Measurements from ENCODE around the gene CAMTA1. TPM values are rescaled to one million over a fixed set of nuclear protein-coding genes. Genes with fewer than 3 reads are reported as not detected.

The CAMTA1 gene
- total RNA-seq, 5 donors from 2014 or later (not counting 1 experiment from before 2014, with no cell fraction given) = 29.7 to 37.4 (median 34.6) TPM

DNA sequence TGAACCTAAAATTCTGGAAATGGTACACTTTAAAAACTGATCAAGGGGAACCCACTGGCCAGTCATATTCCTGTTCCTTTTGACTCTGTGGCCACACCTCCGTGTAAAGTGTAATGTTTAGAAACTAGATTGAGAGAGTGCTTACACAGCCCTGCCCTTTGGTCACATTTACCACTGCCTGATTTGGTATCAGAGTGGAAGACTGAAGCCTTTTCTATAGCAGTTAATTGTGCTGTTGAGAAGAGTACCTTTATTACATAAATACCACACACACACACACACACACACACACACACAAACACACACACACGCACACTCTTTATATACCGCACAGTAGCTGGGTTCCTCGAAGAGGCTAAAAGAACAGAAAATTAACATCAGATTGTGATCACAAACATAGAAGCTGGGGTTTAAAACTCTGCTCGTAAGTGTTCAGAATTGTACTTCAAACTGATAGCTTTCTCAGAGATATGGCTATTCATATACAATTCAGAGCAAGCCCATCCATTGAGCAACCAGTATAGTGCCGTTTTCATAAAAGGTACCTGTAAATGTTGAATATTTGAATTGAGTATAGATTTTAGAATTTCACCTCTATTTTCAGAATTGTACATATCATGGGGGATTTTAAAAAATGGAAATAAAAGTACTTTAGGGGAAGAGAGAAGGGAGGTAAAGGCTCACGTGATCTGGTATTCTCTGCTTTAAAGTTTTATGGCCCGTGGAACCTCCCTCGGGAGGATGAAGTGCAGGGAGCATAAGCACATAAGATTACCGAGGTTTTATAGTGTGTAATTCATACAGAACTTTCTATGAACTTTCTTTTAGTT is 37.5 kb downstream of the CAMTA1 start:
- peaks cover 22% of the 10 kb centered on the region for H3K36me3 Mint-ChIP-seq
- no peak overlapping the region for H3K4me3 Mint-ChIP-seq
- ATAC-seq (replicated peaks in 1 of 4) (no peak), DNase-seq (no peak)
- ChIA-PET POLR2A (no interaction called here), CTCF (no interaction called here)
- H3K27me3 Mint-ChIP-seq = no peaks in the 10 kb centered on the region
- Histone ChIP-seq H3K4me3 (ENCODE audit: control insufficient read depth in 1 of 2, extremely low read depth in 1 of 2, low read length in 1 of 2) (no peak overlapping the region), H3K27ac (ENCODE audit: low read length) (no peak overlapping the region), H3K27me3 (replicated peaks in 1 of 2; ENCODE audit: control insufficient read depth in 2 of 2, extremely low read depth in 1 of 2, insufficient read depth in 2 of 2, low read length in 1 of 2) (no peaks in the 10 kb centered on the region), H3K9me3 (no peaks in the 10 kb centered on the region), H3K36me3 (ENCODE audit: control insufficient read depth in 2 of 2, extremely low read depth in 1 of 2, insufficient read depth in 1 of 2, low read length in 1 of 2) (peaks cover 0 to 5% of the 10 kb centered on the region in 2 donors), H3K4me1 (ENCODE audit: control insufficient read depth in 1 of 2, extremely low read depth in 1 of 2, insufficient read depth in 2 of 2, low read length in 2 of 2) (peaks cover 0 to 7% of the 10 kb centered on the region in 2 experiments)
- no peaks in the 10 kb centered on the region for H3K9me3 Mint-ChIP-seq
- WGBS (ENCODE audit: insufficient coverage) = 100% methylated on average over 3 of the region's 10 CpGs
- peaks cover 36 to 44% (median 40%) of the 10 kb centered on the region in 3 donors for H3K4me1 Mint-ChIP-seq
- no peak overlapping the region for H3K27ac Mint-ChIP-seq

- H3K4me3 Mint-ChIP-seq = no peak overlapping the region
- Histone ChIP-seq H3K4me1 (ENCODE audit: control insufficient read depth in 1 of 2, extremely low read depth in 1 of 2, insufficient read depth in 2 of 2, low read length in 2 of 2) (peaks cover 0 to 4% of the 10 kb centered on the region in 2 experiments), H3K4me3 (ENCODE audit: control insufficient read depth in 1 of 2, extremely low read depth in 1 of 2, low read length in 1 of 2) (no peak overlapping the region), H3K27me3 (replicated peaks in 1 of 2; ENCODE audit: control insufficient read depth in 2 of 2, extremely low read depth in 1 of 2, insufficient read depth in 2 of 2, low read length in 1 of 2) (no peaks in the 10 kb centered on the region), H3K9me3 (no peaks in the 10 kb centered on the region), H3K27ac (ENCODE audit: low read length) (no peak overlapping the region), H3K36me3 (ENCODE audit: control insufficient read depth in 2 of 2, extremely low read depth in 1 of 2, insufficient read depth in 1 of 2, low read length in 1 of 2) (peaks cover 0 to 6% of the 10 kb centered on the region in 2 donors)
- H3K27ac Mint-ChIP-seq = peak overlapping the region in 1 of 2 donors; percentile 34
- H3K36me3 Mint-ChIP-seq = peaks cover 25% of the 10 kb centered on the region
- no peak for ATAC-seq (replicated peaks in 1 of 4)
- H3K9me3 Mint-ChIP-seq = no peaks in the 10 kb centered on the region
- ChIA-PET CTCF (no interaction called here), POLR2A (no interaction called here)
- DNase-seq = no peak
- peaks cover 30 to 41% (median 35%) of the 10 kb centered on the region in 3 donors for H3K4me1 Mint-ChIP-seq
- no peaks in the 10 kb centered on the region for H3K27me3 Mint-ChIP-seq
Observed at GRCh38 chr1:6823793-6824192, 38.5 kb downstream of the CAMTA1 start.

GRCh38 chr1:6824665-6825368 is 39.6 kb downstream of the CAMTA1 start:
- no peaks in the 10 kb centered on the region for H3K9me3 ChIP-seq
- H3K4me3 ChIP-seq (ENCODE audit: control insufficient read depth in 1 of 2, extremely low read depth in 1 of 2, low read length in 1 of 2) = no peak overlapping the region
- CTCF ChIA-PET = interaction anchor here in 1 of 2 donors (0.8 kb wide), 1 partner anchor 19 kb away, joined by 3 read pairs; no protein-coding TSS in a partner anchor
- H3K27ac ChIP-seq (ENCODE audit: low read length) = no peak overlapping the region
- no peak overlapping the region for H3K4me3 Mint-ChIP-seq
- no peaks in the 10 kb centered on the region for H3K27me3 ChIP-seq (replicated peaks in 1 of 2; ENCODE audit: control insufficient read depth in 2 of 2, extremely low read depth in 1 of 2, insufficient read depth in 2 of 2, low read length in 1 of 2)
- POLR2A ChIA-PET = no interaction called here
- no peak for ATAC-seq (replicated peaks in 1 of 4)
- H3K27me3 Mint-ChIP-seq = no peaks in the 10 kb centered on the region
- peaks cover 28% of the 10 kb centered on the region for H3K36me3 Mint-ChIP-seq
- no CpG with 5 or more reads among the region's 6 CpGs for WGBS (ENCODE audit: insufficient coverage)
- no peak for DNase-seq
- no peak overlapping the region for H3K27ac Mint-ChIP-seq
- H3K9me3 Mint-ChIP-seq = no peaks in the 10 kb centered on the region
- H3K4me1 ChIP-seq (ENCODE audit: control insufficient read depth in 1 of 2, extremely low read depth in 1 of 2, insufficient read depth in 2 of 2, low read length in 2 of 2) = peaks cover 0 to 3% of the 10 kb centered on the region in 2 experiments
- peaks cover 0 to 6% of the 10 kb centered on the region in 2 donors for H3K36me3 ChIP-seq (ENCODE audit: control insufficient read depth in 2 of 2, extremely low read depth in 1 of 2, insufficient read depth in 1 of 2, low read length in 1 of 2)
- H3K4me1 Mint-ChIP-seq = peaks cover 22 to 39% (median 28%) of the 10 kb centered on the region in 3 donors

DNA sequence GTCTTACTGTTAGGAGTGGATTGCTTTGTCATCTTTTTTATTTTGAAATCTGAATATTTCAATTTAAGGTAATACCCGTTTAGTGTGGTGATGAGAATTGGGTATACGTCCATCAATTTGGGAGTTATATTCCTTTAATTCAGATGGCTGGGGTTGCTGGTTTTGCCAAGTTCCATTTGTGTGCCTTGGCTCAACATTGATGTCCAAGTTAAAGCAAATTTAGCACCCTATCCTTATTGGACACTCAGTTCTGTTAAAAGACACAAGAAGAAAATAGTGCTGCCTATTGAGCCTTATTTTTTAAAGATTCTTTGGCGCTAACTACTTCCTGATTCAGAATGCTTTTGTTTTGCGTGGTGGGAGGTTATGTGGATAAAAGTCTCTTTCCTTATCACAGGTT is 40.6 kb downstream of the CAMTA1 start:
- Mint-ChIP-seq H3K9me3 (no peaks in the 10 kb centered on the region), H3K4me1 (peaks cover 12 to 29% (median 18%) of the 10 kb centered on the region in 3 donors), H3K27ac (no peak overlapping the region), H3K27me3 (no peaks in the 10 kb centered on the region), H3K4me3 (no peak overlapping the region), H3K36me3 (peaks cover 27% of the 10 kb centered on the region)
- no peak for DNase-seq
- ATAC-seq (replicated peaks in 1 of 4) = no peak
- no peaks in the 10 kb centered on the region for H3K27me3 ChIP-seq (replicated peaks in 1 of 2; ENCODE audit: control insufficient read depth in 2 of 2, extremely low read depth in 1 of 2, insufficient read depth in 2 of 2, low read length in 1 of 2)
- no CpG with 5 or more reads among the region's 4 CpGs for WGBS (ENCODE audit: insufficient coverage)
- H3K4me3 ChIP-seq (ENCODE audit: control insufficient read depth in 1 of 2, extremely low read depth in 1 of 2, low read length in 1 of 2) = no peak overlapping the region
- CTCF ChIA-PET = no interaction called here
- H3K4me1 ChIP-seq (ENCODE audit: control insufficient read depth in 1 of 2, extremely low read depth in 1 of 2, insufficient read depth in 2 of 2, low read length in 2 of 2) = no peaks in the 10 kb centered on the region
- H3K27ac ChIP-seq (ENCODE audit: low read length) = no peak overlapping the region
- peaks cover 0 to 2% of the 10 kb centered on the region in 2 donors for H3K36me3 ChIP-seq (ENCODE audit: control insufficient read depth in 2 of 2, extremely low read depth in 1 of 2, insufficient read depth in 1 of 2, low read length in 1 of 2)
- POLR2A ChIA-PET = no interaction called here
- no peaks in the 10 kb centered on the region for H3K9me3 ChIP-seq

GRCh38 chr1:6827079-6827478 is 41.8 kb downstream of the CAMTA1 start:
- H3K36me3 ChIP-seq (ENCODE audit: control insufficient read depth in 2 of 2, extremely low read depth in 1 of 2, insufficient read depth in 1 of 2, low read length in 1 of 2) = peaks cover 0 to 2% of the 10 kb centered on the region in 2 donors
- H3K27me3 Mint-ChIP-seq = no peaks in the 10 kb centered on the region
- H3K27ac Mint-ChIP-seq = no peak overlapping the region
- H3K4me3 Mint-ChIP-seq = no peak overlapping the region
- H3K9me3 ChIP-seq = no peaks in the 10 kb centered on the region
- DNase-seq (no peak), ATAC-seq (replicated peaks in 1 of 4) (no peak)
- 100% methylated on average over 2 of the region's 3 CpGs for WGBS (ENCODE audit: insufficient coverage)
- H3K27ac ChIP-seq (ENCODE audit: low read length) = no peak overlapping the region
- no peaks in the 10 kb centered on the region for H3K27me3 ChIP-seq (replicated peaks in 1 of 2; ENCODE audit: control insufficient read depth in 2 of 2, extremely low read depth in 1 of 2, insufficient read depth in 2 of 2, low read length in 1 of 2)
- ChIA-PET POLR2A (no interaction called here), CTCF (no interaction called here)
- peaks cover 11 to 26% (median 17%) of the 10 kb centered on the region in 3 donors for H3K4me1 Mint-ChIP-seq
- no peaks in the 10 kb centered on the region for H3K9me3 Mint-ChIP-seq
- H3K36me3 Mint-ChIP-seq = peaks cover 27% of the 10 kb centered on the region
- no peaks in the 10 kb centered on the region for H3K4me1 ChIP-seq (ENCODE audit: control insufficient read depth in 1 of 2, extremely low read depth in 1 of 2, insufficient read depth in 2 of 2, low read length in 2 of 2)
- no peak overlapping the region for H3K4me3 ChIP-seq (ENCODE audit: control insufficient read depth in 1 of 2, extremely low read depth in 1 of 2, low read length in 1 of 2)

GRCh38 chr1:6827630-6828165 is 42.4 kb downstream of the CAMTA1 start:
- WGBS (ENCODE audit: insufficient coverage) = 96% methylated on average over 4 of the region's 10 CpGs
- H3K4me3 ChIP-seq (ENCODE audit: control insufficient read depth in 1 of 2, extremely low read depth in 1 of 2, low read length in 1 of 2) = no peak overlapping the region

More at GRCh38 chr1:6827630-6828165, 42.4 kb downstream of the CAMTA1 start:
- Histone ChIP-seq H3K27ac (ENCODE audit: low read length) (no peak overlapping the region), H3K36me3 (ENCODE audit: control insufficient read depth in 2 of 2, extremely low read depth in 1 of 2, insufficient read depth in 1 of 2, low read length in 1 of 2) (peaks cover 0 to 2% of the 10 kb centered on the region in 2 donors), H3K4me1 (ENCODE audit: control insufficient read depth in 1 of 2, extremely low read depth in 1 of 2, insufficient read depth in 2 of 2, low read length in 2 of 2) (no peaks in the 10 kb centered on the region), H3K27me3 (replicated peaks in 1 of 2; ENCODE audit: control insufficient read depth in 2 of 2, extremely low read depth in 1 of 2, insufficient read depth in 2 of 2, low read length in 1 of 2) (no peaks in the 10 kb centered on the region), H3K9me3 (no peaks in the 10 kb centered on the region)
- ChIA-PET POLR2A (no interaction called here), CTCF (no interaction called here)
- no peaks in the 10 kb centered on the region for H3K9me3 Mint-ChIP-seq
- DNase-seq (no peak), ATAC-seq (replicated peaks in 1 of 4) (no peak)
- H3K27me3 Mint-ChIP-seq = no peaks in the 10 kb centered on the region
- peaks cover 11 to 26% (median 19%) of the 10 kb centered on the region in 3 donors for H3K4me1 Mint-ChIP-seq
- no peak overlapping the region for H3K4me3 Mint-ChIP-seq
- peaks cover 30% of the 10 kb centered on the region for H3K36me3 Mint-ChIP-seq
- H3K27ac Mint-ChIP-seq = no peak overlapping the region

All from T-cell (primary cell).